Breast epithelium (tissue), 3 donors: ENCODE results near the gene PTPRN2.

ENCODE experiments used
- CTCF ChIP-seq, 3 donors: fragments of 450-650 bp; IDR thresholded peaks; one replicate each; pipeline ENCODE4 v1.5.1; 2016 to 2017; ENCODE audit warnings: antibody characterized with exemption in 3 of 3, mild to moderate bottlenecking in 3 of 3, moderate library complexity in 3 of 3
- POLR2A ChIP-seq: fragments of 450-650 bp; IDR thresholded peaks from one replicate; pipeline ENCODE4 v1.6.1; 2016; ENCODE audit warnings: antibody characterized with exemption, mild to moderate bottlenecking, moderate library complexity

GRCh38 chr7:158547817-158548216 lies 39.8 kb downstream of the PTPRN2 start:
- TF ChIP-seq POLR2A (no peak), CTCF (IDR thresholded peaks at IDR 0.05) (no peak)
